RCC 7860 (cell line): ENCODE data around the gene GADD45GIP1.

Experiments used
- DNase-seq: peaks from one replicate; pipeline ENCODE4 v3.0.0-alpha.2; 2015; ENCODE audit warnings: low spot score
- FAIRE-seq: peaks from 2 replicates; lab custom pipeline; 2012; peaks lifted over from hg19 to GRCh38; lab: Jason Lieb, UNC

GADD45GIP1 gene

DNA sequence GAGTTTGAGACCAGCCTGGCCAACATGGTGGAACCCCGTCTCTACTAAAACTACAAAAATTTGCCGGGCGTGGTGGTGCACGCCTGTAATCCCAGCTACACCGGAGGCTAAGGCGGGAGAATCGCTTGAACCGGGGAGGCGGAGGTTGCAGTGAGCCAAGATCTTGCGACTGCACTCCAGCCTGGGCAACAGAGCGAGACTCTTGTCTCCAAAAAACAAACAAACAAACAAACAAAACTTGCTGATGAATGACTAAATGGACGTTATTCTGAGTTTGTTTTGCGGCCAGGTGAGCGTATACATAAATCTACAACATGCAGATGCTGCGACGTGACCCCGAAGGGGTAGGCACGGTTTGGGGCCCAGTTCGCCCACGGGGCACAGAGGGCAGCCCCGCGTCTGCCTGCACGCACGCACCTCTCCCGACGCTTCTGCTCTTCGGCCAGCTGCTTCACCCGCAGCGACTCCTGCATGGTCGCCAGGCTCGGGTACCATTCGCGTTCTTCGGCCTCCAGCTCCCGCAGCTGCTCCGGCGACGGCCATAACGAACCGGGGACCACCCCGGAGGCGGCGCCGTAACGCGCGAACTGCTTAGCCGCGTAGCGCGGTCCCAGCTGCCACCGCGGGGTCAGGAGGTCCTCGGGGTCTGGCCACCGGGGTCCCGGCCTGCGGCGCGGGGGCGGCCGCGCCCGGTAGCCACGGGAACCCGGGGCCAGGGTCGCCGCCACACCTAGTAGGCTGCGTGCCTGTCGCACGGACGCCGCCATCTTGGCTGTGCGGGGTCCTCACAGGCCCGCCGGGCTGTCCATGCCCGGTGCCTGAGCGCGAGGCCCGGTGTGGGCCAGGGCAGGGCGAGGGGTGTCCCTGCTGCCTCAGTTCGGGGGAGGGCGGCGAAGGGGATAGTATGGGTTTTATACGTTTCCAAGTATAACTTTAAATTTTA, at the start of gene GADD45GIP1:
Gene GADD45GIP1, minus strand, starts transcription at position 778 of the 943 bp plus-strand sequence. Its CDS starts 11 bp downstream, at position 767.
- peak; percentile 69 for DNase-seq

DNA sequence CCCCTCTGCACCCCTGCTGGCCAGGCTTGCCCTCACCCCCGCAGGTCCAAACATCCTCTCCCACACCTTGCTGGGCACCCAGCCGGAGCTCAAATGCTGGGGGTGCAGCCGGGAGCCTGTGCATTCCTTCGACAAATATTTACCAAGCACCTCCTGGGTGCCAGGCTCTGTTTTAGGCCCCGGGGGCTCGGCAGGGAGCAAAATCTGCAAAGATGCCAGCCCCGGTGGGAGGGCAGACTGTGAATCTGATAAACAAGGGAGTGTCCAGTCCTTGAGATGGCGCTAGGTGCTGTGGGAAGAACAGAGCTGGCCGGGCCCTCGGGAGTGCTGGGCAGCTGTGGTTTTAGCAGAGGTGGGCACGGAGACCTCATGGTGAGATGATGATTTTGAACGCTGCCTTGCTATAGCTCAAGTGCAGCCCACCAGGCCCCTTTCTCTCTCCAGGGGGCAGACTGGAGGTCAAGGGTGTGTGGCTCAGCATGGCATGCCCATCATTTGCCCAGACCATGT, 48.9 kb upstream of the GADD45GIP1 start:
- no peak for FAIRE-seq
- no peak for DNase-seq

More for the DNA sequence above, at the start of gene GADD45GIP1:
- FAIRE-seq = no peak

DNA sequence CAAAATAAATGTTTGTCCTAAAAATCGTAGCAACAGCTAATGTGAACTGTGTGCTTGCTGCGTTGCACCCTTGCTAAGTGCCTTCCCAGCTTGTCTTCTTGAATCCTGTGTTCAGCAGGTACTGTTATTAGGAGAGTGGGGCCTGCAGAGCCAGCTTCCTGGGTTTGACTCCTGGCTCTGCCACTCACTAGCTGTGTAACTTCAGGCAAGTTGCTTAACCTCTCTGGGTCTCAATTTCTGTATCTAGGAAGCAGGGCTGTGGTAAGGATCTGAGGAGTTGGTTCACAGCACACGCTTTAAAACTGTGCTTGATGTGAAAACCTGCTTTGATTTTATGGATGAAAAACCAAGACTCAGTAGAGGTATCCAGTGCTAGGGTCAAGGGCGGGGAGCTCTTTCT, 48.2 kb upstream of the GADD45GIP1 start:
- no peak for DNase-seq
- FAIRE-seq = no peak

- no peak for FAIRE-seq
These were observed 47.2 kb upstream of the GADD45GIP1 start for GRCh38 chr19:13004273-13004672.

DNA sequence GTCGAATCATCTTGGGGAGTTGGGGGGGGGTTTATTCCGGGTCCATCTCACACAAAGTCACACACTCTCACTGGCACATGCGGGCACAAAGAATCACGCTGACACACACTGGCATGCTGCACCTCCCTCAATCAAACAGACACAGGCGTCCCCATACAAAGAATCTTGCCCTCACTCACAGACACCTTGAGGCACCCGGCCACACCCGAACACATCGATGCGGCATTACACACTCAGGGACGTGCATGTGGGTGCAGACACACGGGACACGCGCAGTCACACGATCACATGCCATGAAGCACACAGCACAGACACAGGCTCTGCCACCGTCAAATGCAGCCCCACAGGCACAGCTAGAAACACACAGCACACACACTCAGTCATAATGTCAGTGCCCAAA, 46.1 kb upstream of the GADD45GIP1 start:
- no peak for FAIRE-seq
- DNase-seq = no peak

More at GRCh38 chr19:13004273-13004672, 47.2 kb upstream of the GADD45GIP1 start:
- no peak for DNase-seq

DNA sequence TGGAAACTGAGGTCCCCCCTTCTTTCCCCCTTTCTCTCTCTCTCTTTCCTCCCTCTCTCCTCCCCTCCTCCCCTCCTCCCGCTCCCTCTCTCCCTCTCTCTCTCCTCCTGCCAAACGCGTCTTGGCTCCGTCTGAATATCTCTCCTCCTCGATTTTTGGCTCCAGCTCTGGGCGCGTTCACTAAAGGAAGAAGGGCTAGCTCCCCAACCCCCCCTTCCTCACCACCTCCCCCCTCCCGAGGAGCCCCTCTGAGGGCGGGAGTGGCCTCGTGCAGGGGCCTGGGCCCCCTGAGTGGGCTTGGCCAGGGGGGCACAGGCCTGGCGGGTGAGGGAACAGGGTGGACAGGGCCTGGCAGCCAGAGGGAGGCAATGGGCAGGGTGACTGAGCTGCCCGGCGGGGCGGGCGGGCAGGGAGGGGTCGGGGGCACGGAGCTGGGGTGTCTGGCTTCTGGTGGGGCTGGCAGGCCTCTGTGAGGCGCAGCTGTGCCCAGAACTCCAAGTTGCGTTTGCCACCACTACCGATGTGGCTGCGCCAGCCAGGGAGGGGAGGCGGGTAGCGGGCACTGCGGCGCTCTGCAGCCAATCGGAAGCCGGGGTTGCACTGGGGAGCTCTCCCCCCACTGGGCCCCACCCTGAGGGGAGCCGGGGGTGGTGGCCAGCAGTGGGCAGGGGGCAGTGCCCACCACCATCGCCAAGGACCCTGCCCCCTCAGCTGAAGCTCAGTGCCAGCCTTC, 45.3 kb upstream of the GADD45GIP1 start:
- FAIRE-seq (no peak), DNase-seq (no peak)

DNA sequence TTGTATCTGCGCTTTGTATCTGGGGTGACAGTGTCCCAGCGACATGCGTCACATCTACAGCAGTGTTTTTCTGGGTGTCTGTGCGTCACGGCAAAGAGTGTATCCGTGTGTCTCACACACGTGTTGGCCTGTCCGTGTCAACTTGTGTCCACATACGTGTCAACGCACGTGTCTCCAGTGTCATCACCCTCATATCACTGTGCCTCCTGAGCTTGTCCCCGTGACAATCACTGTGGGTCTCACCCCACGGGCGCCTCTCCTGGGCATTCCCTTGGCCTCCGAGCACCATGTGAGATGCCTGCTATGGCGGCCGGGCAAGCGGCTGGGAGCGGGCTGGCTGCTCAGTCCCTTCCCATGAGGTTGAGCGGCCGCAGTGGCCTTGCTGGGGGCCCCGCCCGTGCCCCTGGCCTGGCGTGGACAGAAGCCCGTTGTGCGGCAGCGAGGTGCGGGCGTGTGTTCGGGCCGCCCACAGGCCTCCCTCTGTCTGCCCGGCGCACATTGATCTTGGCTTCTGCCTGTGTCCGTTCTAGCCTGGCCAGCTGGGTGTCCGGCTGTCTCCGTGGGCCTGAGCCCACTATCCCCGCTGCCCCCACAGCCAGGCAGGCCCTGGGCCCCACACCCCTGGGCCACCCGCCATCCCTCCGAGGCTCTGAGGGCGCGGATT, 44.6 kb upstream of the GADD45GIP1 start:
- DNase-seq = no peak
- no peak for FAIRE-seq

GRCh38 chr19:13001166-13001501, 44.1 kb upstream of the GADD45GIP1 start:
- DNase-seq (no peak), FAIRE-seq (no peak)

DNA sequence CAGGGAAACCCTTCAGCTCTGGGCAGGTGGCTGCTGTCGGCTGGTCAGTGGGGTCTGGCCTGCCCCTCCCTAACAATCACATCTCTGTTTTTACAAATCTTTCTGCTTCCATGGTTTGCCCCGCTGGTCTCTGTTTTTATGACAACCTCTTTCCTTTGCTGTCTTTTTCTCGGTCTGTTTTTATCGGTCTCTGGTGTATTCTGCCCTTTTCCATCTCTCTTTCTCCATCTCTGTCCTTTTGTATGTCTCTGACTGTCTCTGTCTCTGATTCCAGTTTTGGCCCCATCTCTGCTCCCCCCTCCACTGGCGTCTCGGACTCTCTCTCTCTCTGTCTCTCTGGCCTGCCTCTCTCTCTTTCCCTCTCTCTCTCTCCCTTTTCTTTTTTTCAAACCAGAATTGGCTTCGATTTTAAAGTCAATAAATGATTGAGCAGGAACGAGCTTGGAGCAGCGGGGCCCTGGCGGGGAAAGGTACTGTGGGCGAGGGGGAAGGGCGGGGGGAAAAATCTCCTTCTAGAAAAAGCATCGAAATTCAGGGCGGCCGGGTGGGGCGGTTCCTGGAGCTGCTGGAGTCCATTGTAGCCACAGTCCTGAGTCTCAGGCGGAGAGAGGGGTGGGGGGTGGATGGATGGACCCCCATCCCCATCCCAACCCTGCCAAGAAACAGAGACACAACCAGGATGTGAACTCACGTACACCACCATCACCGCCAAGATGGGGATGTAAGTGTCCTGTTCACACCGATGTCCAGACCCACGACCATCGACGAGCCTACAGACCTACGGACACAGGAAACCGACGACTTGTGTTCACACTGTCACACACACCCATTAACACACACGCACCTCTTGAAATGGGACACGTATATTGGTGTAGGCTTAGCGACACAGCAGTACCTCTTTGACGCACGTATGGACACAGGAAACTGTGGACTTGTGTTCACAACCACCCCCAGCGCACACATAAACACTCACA, 41.2 kb upstream of the GADD45GIP1 start:
- no peak for DNase-seq

DNA sequence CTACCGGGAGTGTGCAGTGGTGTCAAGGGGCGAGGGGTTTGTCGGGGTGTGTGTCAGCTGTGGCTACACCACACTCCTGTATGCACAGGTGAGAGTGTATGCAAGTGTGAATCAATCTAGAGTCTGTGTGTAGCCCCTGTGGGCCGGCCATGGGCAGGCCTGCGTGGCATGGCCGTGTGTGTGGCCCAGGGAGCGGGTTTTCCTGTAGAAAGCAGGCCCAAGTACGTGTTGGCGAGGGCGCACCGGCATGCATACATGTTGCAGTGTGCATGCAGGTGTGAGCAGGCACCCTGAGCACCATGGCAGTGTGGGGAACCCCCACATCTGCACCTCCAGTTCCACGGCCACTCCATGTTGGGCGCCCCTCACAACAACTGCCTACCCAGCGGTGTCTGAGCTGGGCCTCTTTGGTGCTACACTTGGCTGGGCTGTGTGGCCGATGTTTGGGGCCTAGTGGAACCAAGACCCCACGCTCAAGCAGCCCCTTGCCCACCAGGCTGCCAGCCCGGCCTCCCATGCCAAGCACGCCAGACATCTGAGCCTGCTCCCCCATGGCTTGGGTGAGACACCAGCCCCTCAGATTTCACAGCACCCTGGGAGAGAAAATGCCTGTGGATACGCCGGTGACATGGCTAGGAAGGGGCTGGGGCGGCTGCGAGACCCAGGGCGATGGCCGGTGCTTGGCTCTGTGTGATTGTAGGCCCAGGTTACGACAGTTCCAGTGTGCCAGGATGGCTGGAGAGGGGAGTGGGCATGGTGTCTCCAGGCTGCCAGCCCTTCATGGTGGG, 40.4 kb upstream of the GADD45GIP1 start:
- no peak for FAIRE-seq
- DNase-seq = no peak

More for the DNA sequence above, 41.2 kb upstream of the GADD45GIP1 start:
- FAIRE-seq = no peak

DNA sequence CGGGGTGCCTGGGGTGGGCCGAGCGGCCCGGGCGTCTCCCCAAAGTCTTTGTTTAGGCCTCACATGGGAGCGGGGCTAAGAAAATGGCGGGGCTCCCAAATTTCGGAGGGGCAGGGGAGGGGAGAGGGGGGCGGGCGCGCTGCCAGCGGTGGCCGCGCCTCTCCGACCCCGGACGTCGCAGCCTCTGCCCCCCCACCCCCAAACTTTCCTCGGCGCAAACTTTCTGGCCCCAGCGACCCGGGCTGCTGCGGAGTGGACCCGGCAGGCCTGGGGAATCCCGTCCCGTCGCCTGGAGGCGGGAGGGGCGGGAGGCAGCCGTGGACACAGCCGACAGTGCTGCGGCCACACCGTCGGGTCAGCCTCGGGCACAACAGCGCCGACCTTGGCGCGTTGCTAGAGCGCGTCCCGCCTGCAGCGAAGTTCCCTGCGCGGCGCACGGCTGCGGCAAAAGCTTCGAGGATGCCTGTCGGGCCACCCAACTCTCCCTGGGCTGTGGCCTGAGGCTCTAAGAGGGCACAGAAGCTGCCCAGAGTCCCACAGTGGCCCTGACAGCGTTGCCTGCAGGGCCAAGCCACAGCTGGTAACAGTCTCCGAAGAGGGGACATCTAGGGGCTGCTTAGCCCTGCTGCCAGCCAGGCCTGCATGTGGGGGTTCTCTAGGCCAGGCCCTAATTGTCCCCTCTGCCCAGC, 39.5 kb upstream of the GADD45GIP1 start:
- no peak for DNase-seq
- no peak for FAIRE-seq

GRCh38 chr19:12995596-12996405, 38.8 kb upstream of the GADD45GIP1 start:
- no peak for DNase-seq
- no peak for FAIRE-seq

- peak; percentile 24 for DNase-seq
- FAIRE-seq = no peak
These were observed 37.9 kb upstream of the GADD45GIP1 start, which contains the start of gene NFIX for GRCh38 chr19:12994701-12995595. TSS of gene NFIX (plus strand) at chr19:12995475. CDS start at chr19:12995838, 363 bp downstream.

GRCh38 chr19:12993562-12993961, 36.5 kb upstream of the GADD45GIP1 start:
- no peak for FAIRE-seq
- no peak for DNase-seq

- no peak for FAIRE-seq
- DNase-seq = no peak
These were observed 35.7 kb upstream of the GADD45GIP1 start for GRCh38 chr19:12992729-12993128.

- FAIRE-seq (no peak), DNase-seq (no peak)
These were observed 34.3 kb upstream of the GADD45GIP1 start for GRCh38 chr19:12991296-12991695.

DNA sequence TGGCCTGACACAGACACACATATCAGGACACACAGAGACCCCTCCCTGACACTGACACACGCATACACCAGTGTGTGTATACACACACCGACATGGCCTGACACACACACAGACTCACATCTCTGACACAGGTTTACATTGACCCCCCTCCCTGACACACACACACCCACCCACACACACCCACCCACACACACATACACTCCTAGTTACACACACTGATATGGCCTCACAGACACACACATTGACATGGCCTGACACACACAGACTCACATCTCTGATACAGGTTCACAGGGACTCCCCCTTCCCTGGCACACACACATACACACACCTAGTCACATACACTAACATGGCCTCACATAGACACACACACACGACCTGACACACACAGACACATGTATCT, 33.8 kb upstream of the GADD45GIP1 start:
- FAIRE-seq (no peak), DNase-seq (no peak)
